RWPE2 (cell line): ENCODE data around the gene HCLS1.

Experiments
- ATAC-seq: fragments of 200-7000 bp; cut with Tn5 transposase; 3 replicates; pipeline ENCODE4 v1.9.1; 2021; ENCODE audit warnings: low read depth
- DNase-seq: peaks from one replicate; pipeline ENCODE4 v3.0.0-alpha.2; 2020; ENCODE audit warnings: low spot score
- H3K27ac ChIP-seq: fragments of 450-650 bp; 2 replicates; pipeline ENCODE4 v1.5.1; 2017; ENCODE audit warnings: mild to moderate bottlenecking; ENCODE audit not compliant: poor library complexity, severe bottlenecking
- H3K27me3 ChIP-seq: fragments of 250-450 bp; sonication (Bioruptor Pico); 2 replicates; pipeline ENCODE4 v1.5.1; 2021; ENCODE audit warnings: mild to moderate bottlenecking, moderate library complexity; ENCODE audit not compliant: insufficient read depth, poor library complexity, severe bottlenecking
- H3K36me3 ChIP-seq: fragments of 250-450 bp; sonication (Bioruptor Pico); 2 replicates; pipeline ENCODE4 v1.5.1; 2020; ENCODE audit warnings: low read depth, mild to moderate bottlenecking, moderate library complexity
- H3K4me1 ChIP-seq: fragments of 250-450 bp; sonication (Bioruptor Pico); 2 replicates; pipeline ENCODE4 v1.5.1; 2021; ENCODE audit warnings: mild to moderate bottlenecking, moderate library complexity; ENCODE audit not compliant: insufficient read depth, poor library complexity, severe bottlenecking
- H3K4me3 ChIP-seq: fragments of 250-450 bp; sonication (Bioruptor Pico); 2 replicates; pipeline ENCODE4 v1.5.1; 2021; ENCODE audit warnings: mild to moderate bottlenecking, moderate library complexity; ENCODE audit not compliant: severe bottlenecking
- H3K9me3 ChIP-seq: fragments of 250-450 bp; sonication (Bioruptor Pico); 2 replicates; pipeline ENCODE4 v1.5.1; 2021; ENCODE audit warnings: mild to moderate bottlenecking, moderate library complexity; ENCODE audit not compliant: severe bottlenecking
- CTCF ChIP-seq: fragments of 450-650 bp; IDR thresholded peaks from one replicate; pipeline ENCODE4 v1.5.1; 2017; ENCODE audit warnings: mild to moderate bottlenecking, moderate library complexity; ENCODE audit not compliant: poor library complexity, severe bottlenecking

Gene HCLS1

GRCh38 chr3:121703973-121704372 is 43.3 kb upstream of the HCLS1 start:
- no peak overlapping the region for H3K27ac ChIP-seq
- peaks cover 4% of the 10 kb centered on the region for H3K4me1 ChIP-seq
- ATAC-seq (no peak), DNase-seq (no peak)
- no peaks in the 10 kb centered on the region for H3K27me3 ChIP-seq
- H3K4me3 ChIP-seq: no peak overlapping the region
- peaks cover 64% of the 10 kb centered on the region for H3K36me3 ChIP-seq
- no peak for TF ChIP-seq CTCF
- H3K9me3 ChIP-seq: no peaks in the 10 kb centered on the region

DNA sequence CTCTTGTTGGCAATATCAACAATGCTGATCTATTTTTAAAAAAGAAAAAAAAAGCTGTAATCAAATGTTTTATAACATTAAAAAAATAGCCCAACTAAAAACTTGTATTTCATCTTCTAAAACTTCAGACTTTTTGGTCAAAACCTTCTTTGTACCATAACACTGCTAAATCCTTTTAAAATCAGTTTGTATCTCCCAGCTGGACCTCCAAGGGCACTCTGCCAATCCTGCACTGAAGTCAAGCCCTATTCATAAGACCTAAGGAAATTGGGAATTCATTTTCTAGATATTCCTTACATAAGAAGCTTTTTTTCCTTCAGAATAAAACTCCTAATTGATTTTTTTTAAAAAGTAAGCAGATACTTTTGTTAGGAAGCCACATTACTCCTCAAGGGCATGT is 38.2 kb upstream of the HCLS1 start:
- no peak overlapping the region for H3K27ac ChIP-seq
- no peaks in the 10 kb centered on the region for H3K9me3 ChIP-seq
- no peak for TF ChIP-seq CTCF
- DNase-seq: no peak
- no peak for ATAC-seq
- H3K4me3 ChIP-seq: no peak overlapping the region
- H3K4me1 ChIP-seq: no peaks in the 10 kb centered on the region
- peaks cover 61% of the 10 kb centered on the region for H3K36me3 ChIP-seq
- H3K27me3 ChIP-seq: no peaks in the 10 kb centered on the region

DNA sequence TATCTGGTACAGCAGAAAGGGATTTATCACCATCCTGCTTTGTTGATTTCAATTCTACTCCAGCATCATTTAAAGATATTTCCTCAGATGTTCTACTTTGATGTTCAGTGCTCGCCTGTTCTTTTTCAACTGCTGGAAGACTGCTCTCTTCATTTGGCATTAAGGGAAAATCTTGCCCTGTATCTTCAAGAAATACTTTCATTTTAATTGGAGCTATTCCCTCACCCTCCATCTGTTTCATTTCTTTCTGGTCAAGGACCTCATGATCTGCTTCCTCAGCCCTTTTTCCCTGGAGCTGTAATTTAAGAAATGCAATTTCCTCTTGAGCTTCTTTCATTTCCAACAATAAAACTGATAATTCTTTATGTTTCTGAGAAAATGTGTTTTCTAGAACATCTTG is 37.8 kb upstream of the HCLS1 start:
- peaks cover 58% of the 10 kb centered on the region for H3K36me3 ChIP-seq
- H3K27me3 ChIP-seq: no peaks in the 10 kb centered on the region
- H3K4me3 ChIP-seq: no peak overlapping the region
- no peaks in the 10 kb centered on the region for H3K4me1 ChIP-seq
- H3K27ac ChIP-seq: no peak overlapping the region
- ATAC-seq (no peak), DNase-seq (no peak)
- H3K9me3 ChIP-seq: no peaks in the 10 kb centered on the region
- no peak for TF ChIP-seq CTCF

- no peaks in the 10 kb centered on the region for H3K9me3 ChIP-seq
- peaks cover 51% of the 10 kb centered on the region for H3K36me3 ChIP-seq
- no peaks in the 10 kb centered on the region for H3K4me1 ChIP-seq
- DNase-seq (no peak), ATAC-seq (no peak)
- no peaks in the 10 kb centered on the region for H3K27me3 ChIP-seq
- no peak overlapping the region for H3K27ac ChIP-seq
- no peak overlapping the region for H3K4me3 ChIP-seq
- no peak for TF ChIP-seq CTCF
Observed at GRCh38 chr3:121696186-121696585, 35.5 kb upstream of the HCLS1 start.

GRCh38 chr3:121692010-121692699 is 31.5 kb upstream of the HCLS1 start:
- ATAC-seq (no peak), DNase-seq (no peak)
- Histone ChIP-seq H3K9me3 (no peaks in the 10 kb centered on the region), H3K36me3 (peaks cover 34% of the 10 kb centered on the region), H3K4me1 (no peaks in the 10 kb centered on the region), H3K4me3 (no peak overlapping the region), H3K27me3 (no peaks in the 10 kb centered on the region), H3K27ac (no peak overlapping the region)
- TF ChIP-seq CTCF: no peak
